H1 (cell line): ENCODE results near the gene CLBA1. TPM values are rescaled to one million over a fixed set of nuclear protein-coding genes. Genes with fewer than 3 reads are reported as not detected.

Experiments
- NANOG ChIP-seq: IDR thresholded peaks from 2 replicates; pipeline ENCODE4 v1.6.1; 2011; ENCODE audit warnings: low read length, low read depth, mild to moderate bottlenecking, inconsistent platforms; ENCODE audit not compliant: insufficient read depth, poor library complexity, severe bottlenecking
- polyA plus RNA-seq, 7 experiments: library from polyadenylated mRNA; depleted of rRNA in 3 of 7; stranded (reverse) in 5 of 7; unstranded in 2 of 7; fragments of >200 nt in 5 of 7; fragments of 200-250 nt in 2 of 7; gene quantifications; 1 replicate in 5 of 7; 2 replicates in 1 of 7; 4 replicates in 1 of 7; pipeline versions ENCODE4 v1.2.1 to v1.2.3, GENCODE V29; 2011 to 2013; ENCODE audit warnings: missing spikeins in 2 of 7, mixed read lengths in 2 of 7
- total RNA-seq: library from RNA; stranded (reverse); fragmentation: NEBNext Ultra II Directional; extraction: Animal tissue kit (Norgen Biotek cat#: 25700); gene quantifications from 2 replicates; pipeline ENCODE4 v1.2.1, GENCODE V29; 2021

CLBA1 gene
- total and polyA plus RNA-seq, 2 of the 8 experiments (the other 6 are each of a cell fraction or from before 2014, with no cell fraction given), result 1.6 to 2.4 TPM

- no peak for TF ChIP-seq NANOG
Measured at GRCh38 chr14:105010891-105011291, 25.3 kb downstream of the CLBA1 start (continued).
